HCT116 (cell line): ENCODE results near the gene SLC66A2. TPM values are rescaled to one million over a fixed set of nuclear protein-coding genes. Genes with fewer than 3 reads are reported as not detected.

Experiments
- ATAC-seq: fragments of 200-7000 bp; cut with Tn5 transposase; 2 replicates; pipeline ENCODE4 v1.9.1; 2020; ENCODE audit warnings: mild to moderate bottlenecking, moderate library complexity
- BruUV-seq: library from RNA; stranded (reverse); fragments of 400-500 nt; replicated peaks from 2 replicates; lab custom pipeline; 2021; lab: Mats Ljungman, UMichigan
- CTCF ChIA-PET: fragments of 300-600 bp; sonication (Branson Sonifier 250); formaldehyde crosslinking; loops from one replicate; lab custom pipeline; 2021; ENCODE audit warnings: antibody characterized with exemption; lab: Charles Lee
- POLR2A ChIA-PET: fragments of 300-600, 350-600 bp; sonication (Branson Sonifier 250); formaldehyde crosslinking; loops from one replicate; lab custom pipeline; 2021; ENCODE audit warnings: antibody characterized with exemption; lab: Charles Lee
- RAD21 ChIA-PET, 2 experiments: fragments of 300-600 bp; sonication (Branson Sonifier 250); formaldehyde crosslinking; loops; one replicate each; lab custom pipeline; 2023; ENCODE audit warnings: low total read pairs in 2 of 2; ENCODE audit not compliant: uncharacterized antibody in 2 of 2, unreplicated experiment in 2 of 2, low non-redundant PET in 1 of 2; lab: Charles Lee
- DNase-seq: peaks from one replicate; pipeline ENCODE4 v3.0.0-alpha.2; 2010; ENCODE audit warnings: low read depth, low spot score
- H2AFZ ChIP-seq: fragments of 200-600 bp; shearing (Covaris generic), sonication (generic); 2 replicates; pipeline ENCODE4 v1.6.1; 2017; ENCODE audit warnings: low read depth, mixed run types, mixed read lengths, antibody characterized with exemption, low read length; ENCODE audit not compliant: poor library complexity, severe bottlenecking
- H3K27ac ChIP-seq: 2 replicates; pipeline ENCODE4 v1.5.1; 2012; ENCODE audit warnings: low read depth, low read length
- H3K27me3 ChIP-seq: fragments of 200-600 bp; sonication (generic); 2 replicates; pipeline ENCODE4 v1.6.1; 2016; ENCODE audit warnings: mixed run types, low read length, mixed read lengths; ENCODE audit not compliant: insufficient read depth
- H3K36me3 ChIP-seq, 2 experiments: fragments of 200-500 bp in 1 of 2; fragments of 200-600 bp in 1 of 2; sonication (Bioruptor generic) in 1 of 2; sonication (generic) in 1 of 2; 2 replicates each; pipeline versions ENCODE4 v1.5.1 to v1.6.1; 2014 to 2016; ENCODE audit warnings: low read length in 2 of 2, inconsistent platforms in 1 of 2, mixed read lengths in 1 of 2, mixed run types in 1 of 2; ENCODE audit not compliant: insufficient read depth in 2 of 2, control insufficient read depth in 1 of 2
- H3K4me1 ChIP-seq, 2 experiments: fragments of 200-600 bp in 1 of 2; sonication (generic) in 1 of 2; 2 replicates each; pipeline versions ENCODE4 v1.5.1 to v1.6.1; 2012 to 2017; ENCODE audit warnings: low read length in 2 of 2, inconsistent platforms in 1 of 2, mild to moderate bottlenecking in 1 of 2, mixed read lengths in 1 of 2, mixed run types in 1 of 2, moderate library complexity in 1 of 2; ENCODE audit not compliant: insufficient read depth in 2 of 2, control insufficient read depth in 1 of 2
- H3K4me2 ChIP-seq: fragments of 200-600 bp; sonication (generic); 2 replicates; pipeline ENCODE4 v1.6.1; 2017; ENCODE audit warnings: mixed run types, low read length, mixed read lengths
- H3K4me3 ChIP-seq, 2 experiments: fragments of 200-600 bp in 1 of 2; sonication (generic) in 1 of 2; replicated peaks in 1 of 2; 2 replicates each; pipeline ENCODE4 v1.5.1; 2011 to 2016; ENCODE audit warnings: low read length in 2 of 2, control low read depth in 1 of 2, low read depth in 1 of 2, mild to moderate bottlenecking in 1 of 2, mixed read lengths in 1 of 2, mixed run types in 1 of 2
- H3K79me2 ChIP-seq: fragments of 200-600 bp; sonication (generic); 2 replicates; pipeline ENCODE4 v1.6.1; 2017; ENCODE audit warnings: mild to moderate bottlenecking, mixed run types, low read length, moderate library complexity, mixed read lengths; ENCODE audit not compliant: insufficient read depth
- H3K9ac ChIP-seq: fragments of 200-600 bp; sonication (generic); 2 replicates; pipeline ENCODE4 v1.6.1; 2016; ENCODE audit warnings: low read length, mixed read lengths
- H3K9me2 ChIP-seq: fragments of 200-600 bp; sonication (generic), shearing (Covaris generic); 2 replicates; pipeline ENCODE4 v1.6.1; 2017; ENCODE audit warnings: mixed run types, mild to moderate bottlenecking, moderate library complexity; ENCODE audit not compliant: insufficient read depth
- H3K9me3 ChIP-seq, 2 experiments: fragments of 200-500 bp in 1 of 2; fragments of 200-600 bp in 1 of 2; sonication (Bioruptor generic) in 1 of 2; sonication (generic) in 1 of 2; 2 replicates each; pipeline ENCODE4 v1.6.1; 2014 to 2017; ENCODE audit warnings: low read length in 2 of 2, mixed read lengths in 2 of 2, inconsistent platforms in 1 of 2, low read depth in 1 of 2, mild to moderate bottlenecking in 1 of 2, mixed run types in 1 of 2, moderate library complexity in 1 of 2; ENCODE audit not compliant: control insufficient read depth in 1 of 2, insufficient read depth in 1 of 2
- H4K20me1 ChIP-seq: fragments of 200-600 bp; sonication (generic), shearing (Covaris generic); 2 replicates; pipeline ENCODE4 v1.6.1; 2017; ENCODE audit warnings: mixed run types, mild to moderate bottlenecking, moderate library complexity; ENCODE audit not compliant: insufficient read depth
- CBX3 ChIP-seq: IDR thresholded peaks from 2 replicates; pipeline ENCODE4 v1.6.1; 2012; ENCODE audit warnings: low read depth
- CTCF ChIP-seq, 3 experiments: fragments of 200-600 bp in 1 of 3; sonication (generic) in 1 of 3; IDR thresholded peaks in 2 of 3; conservative IDR thresholded peaks in 1 of 3; 2 replicates each; pipeline ENCODE4 v1.5.1; 2012 to 2017; ENCODE audit warnings: low read depth in 2 of 3, low read length in 2 of 3, antibody characterized with exemption in 1 of 3, borderline replicate concordance in 1 of 3, control low read depth in 1 of 3, mild to moderate bottlenecking in 1 of 3, mixed read lengths in 1 of 3, mixed run types in 1 of 3, moderate library complexity in 1 of 3; ENCODE audit not compliant: insufficient read depth in 1 of 3
- ELF1 ChIP-seq: IDR thresholded peaks from 2 replicates; pipeline ENCODE4 v1.6.1; 2012; ENCODE audit warnings: low read depth, borderline replicate concordance
- EZH2 ChIP-seq: fragments of 200-600 bp; sonication (generic); IDR thresholded peaks from 2 replicates; pipeline ENCODE4 v1.6.1; 2017; ENCODE audit warnings: antibody characterized with exemption, mixed run types
- EZH2phosphoT487 ChIP-seq: fragments of 200-600 bp; IDR thresholded peaks from 2 replicates; pipeline ENCODE4 v1.6.1; 2018; ENCODE audit warnings: antibody characterized with exemption, borderline replicate concordance
- JUND ChIP-seq: IDR thresholded peaks from 2 replicates; pipeline ENCODE4 v1.6.1; 2012
- MAX ChIP-seq: IDR thresholded peaks from 2 replicates; pipeline ENCODE4 v1.6.1; 2012
- POLR2A ChIP-seq: IDR thresholded peaks from 2 replicates; pipeline ENCODE4 v1.7.0; 2011; ENCODE audit warnings: borderline replicate concordance; ENCODE audit not compliant: insufficient read depth, insufficient read length; ENCODE audit errors: extremely low read depth
- POLR2AphosphoS5 ChIP-seq: IDR thresholded peaks from 2 replicates; pipeline ENCODE4 v1.6.1; 2011; ENCODE audit warnings: mild to moderate bottlenecking, low read depth, low read length, moderate library complexity
- REST ChIP-seq: IDR thresholded peaks from 2 replicates; pipeline ENCODE4 v1.6.1; 2012; ENCODE audit warnings: low read depth
- SRF ChIP-seq: IDR thresholded peaks from 2 replicates; pipeline ENCODE4 v1.6.1; 2012; ENCODE audit warnings: low read depth
- TCF7L2 ChIP-seq: IDR thresholded peaks from 2 replicates; pipeline ENCODE4 v1.7.0; 2011; ENCODE audit warnings: borderline replicate concordance, inconsistent platforms; ENCODE audit not compliant: insufficient read depth, insufficient read length; ENCODE audit errors: extremely low read depth
- ZFX ChIP-seq: fragments of 450-650 bp; IDR thresholded peaks from 2 replicates; pipeline ENCODE4 v1.6.1; 2017
- ZNF274 ChIP-seq: fragments of 200-500 bp; sonication (Bioruptor generic); IDR thresholded peaks from 2 replicates; pipeline ENCODE4 v1.6.1; 2014; ENCODE audit warnings: mild to moderate bottlenecking, low read depth, low read length, inconsistent platforms
- intact Hi-C: fragments of 100-400 bp; cut with micrococcal nuclease; formaldehyde crosslinking; loops from 2 replicates; pipeline ENCODE4 v1.10.0; 2022
- total RNA-seq: library from RNA; stranded (reverse); gene quantifications from one replicate; pipeline ENCODE4 v1.2.1, GENCODE V29; 2021; ENCODE audit not compliant: unreplicated experiment
- TF ChIP-seq, protein P1 (sequence below): IDR thresholded peaks from 2 replicates; pipeline ENCODE4 v1.6.1; 2011; ENCODE audit warnings: mild to moderate bottlenecking, low read length, moderate library complexity; ENCODE audit not compliant: insufficient replicate concordance; ENCODE audit errors: extremely low read depth

Gene SLC66A2
- total RNA-seq, 1 experiment from 2014 or later: 44.9 TPM

DNA sequence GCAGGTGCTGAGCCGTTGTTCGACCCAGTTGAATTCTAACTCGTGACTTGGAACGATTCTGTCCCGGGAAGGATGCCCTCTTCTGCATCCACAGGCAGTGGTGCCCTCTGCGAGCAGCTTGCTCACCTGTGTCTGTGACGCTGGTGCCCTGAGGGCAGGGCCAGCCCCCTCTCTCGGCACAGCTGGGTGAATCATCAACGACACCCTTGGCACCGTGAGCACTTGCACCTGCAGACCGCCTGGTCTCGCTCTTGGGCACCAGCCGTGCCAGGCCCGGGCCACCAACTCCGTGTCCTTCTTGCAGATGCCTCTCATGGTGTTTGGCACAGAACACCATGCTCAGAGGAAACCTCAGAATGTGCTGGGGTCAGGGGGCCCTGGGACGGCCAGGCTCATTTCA, 75.0 kb downstream of the SLC66A2 start (continued):
- TF ChIP-seq, protein P1, sequence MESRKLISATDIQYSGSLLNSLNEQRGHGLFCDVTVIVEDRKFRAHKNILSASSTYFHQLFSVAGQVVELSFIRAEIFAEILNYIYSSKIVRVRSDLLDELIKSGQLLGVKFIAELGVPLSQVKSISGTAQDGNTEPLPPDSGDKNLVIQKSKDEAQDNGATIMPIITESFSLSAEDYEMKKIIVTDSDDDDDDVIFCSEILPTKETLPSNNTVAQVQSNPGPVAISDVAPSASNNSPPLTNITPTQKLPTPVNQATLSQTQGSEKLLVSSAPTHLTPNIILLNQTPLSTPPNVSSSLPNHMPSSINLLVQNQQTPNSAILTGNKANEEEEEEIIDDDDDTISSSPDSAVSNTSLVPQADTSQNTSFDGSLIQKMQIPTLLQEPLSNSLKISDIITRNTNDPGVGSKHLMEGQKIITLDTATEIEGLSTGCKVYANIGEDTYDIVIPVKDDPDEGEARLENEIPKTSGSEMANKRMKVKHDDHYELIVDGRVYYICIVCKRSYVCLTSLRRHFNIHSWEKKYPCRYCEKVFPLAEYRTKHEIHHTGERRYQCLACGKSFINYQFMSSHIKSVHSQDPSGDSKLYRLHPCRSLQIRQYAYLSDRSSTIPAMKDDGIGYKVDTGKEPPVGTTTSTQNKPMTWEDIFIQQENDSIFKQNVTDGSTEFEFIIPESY: no peak
- TF ChIP-seq SRF (no peak), ELF1 (no peak), ZNF274 (no peak), JUND (no peak)

- H3K4me3 ChIP-seq: no peak overlapping the region
- H3K4me2 ChIP-seq: no peak overlapping the region
- intact Hi-C loops: no loop called here
- H3K36me3 ChIP-seq: no peaks in the 10 kb centered on the region
- ATAC-seq (no peak), DNase-seq (no peak)
- no peaks in the 10 kb centered on the region for H3K9me2 ChIP-seq
- no peak overlapping the region for H3K27ac ChIP-seq
- H3K9ac ChIP-seq: no peak overlapping the region
- POLR2A ChIA-PET: no interaction called here
- RAD21 ChIA-PET: no interaction called here
- no peaks in the 10 kb centered on the region for H4K20me1 ChIP-seq
- H3K4me1 ChIP-seq: no peaks in the 10 kb centered on the region
- CTCF ChIA-PET: no interaction called here
- BruUV-seq: no TSS peak
- H3K79me2 ChIP-seq: no peaks in the 10 kb centered on the region
- H2AFZ ChIP-seq: no peak overlapping the region
- H3K27me3 ChIP-seq: no peaks in the 10 kb centered on the region
- no peaks in the 10 kb centered on the region for H3K9me3 ChIP-seq
- TF ChIP-seq CTCF (IDR thresholded peaks at IDR 0.05 in 2 of 3, conservative IDR thresholded peaks at IDR 0.05 in 1 of 3; ENCODE audit: borderline replicate concordance in 1 of 3, insufficient read depth in 1 of 3, low read depth in 2 of 3, low read length in 2 of 3) (no peak), MAX (no peak), TCF7L2 (no peak), POLR2A (no peak), POLR2AphosphoS5 (no peak), REST (no peak), EZH2 (no peak), ZFX (no peak), CBX3 (no peak), ZNF274 (no peak), EZH2phosphoT487 (no peak)
- TF ChIP-seq, protein P1: no peak
These were observed 75.5 kb downstream of the SLC66A2 start for GRCh38 chr18:79875931-79876461.
